Measurements from ENCODE around the gene IVNS1ABP.

- no peak for TF ChIP-seq TAF1 (IDR thresholded peaks at IDR 0.05; ENCODE audit: low read depth)
- no peak for TF ChIP-seq MAX (IDR thresholded peaks at IDR 0.05)
- no peak for TF ChIP-seq EP300 (IDR thresholded peaks at IDR 0.05; ENCODE audit: borderline replicate concordance)
Measured at GRCh38 chr1:185250063-185250462, 67.0 kb downstream of the IVNS1ABP start.

Measured in Ishikawa (cell line).